HCT116 (cell line): ENCODE data around the gene SUPT4H1. TPM values are rescaled to one million over a fixed set of nuclear protein-coding genes. Genes with fewer than 3 reads are reported as not detected.

ENCODE experiments used
- ATAC-seq: fragments of 200-7000 bp; cut with Tn5 transposase; 2 replicates; pipeline ENCODE4 v1.9.1; 2020; ENCODE audit warnings: mild to moderate bottlenecking, moderate library complexity
- BruUV-seq: library from RNA; stranded (reverse); fragments of 400-500 nt; replicated peaks from 2 replicates; lab custom pipeline; 2021; lab: Mats Ljungman, UMichigan
- CTCF ChIA-PET: fragments of 300-600 bp; sonication (Branson Sonifier 250); formaldehyde crosslinking; loops from one replicate; lab custom pipeline; 2021; ENCODE audit warnings: antibody characterized with exemption; lab: Charles Lee
- POLR2A ChIA-PET: fragments of 300-600, 350-600 bp; sonication (Branson Sonifier 250); formaldehyde crosslinking; loops from one replicate; lab custom pipeline; 2021; ENCODE audit warnings: antibody characterized with exemption; lab: Charles Lee
- RAD21 ChIA-PET, 2 experiments: fragments of 300-600 bp; sonication (Branson Sonifier 250); formaldehyde crosslinking; loops; one replicate each; lab custom pipeline; 2023; ENCODE audit warnings: low total read pairs in 2 of 2; ENCODE audit not compliant: uncharacterized antibody in 2 of 2, unreplicated experiment in 2 of 2, low non-redundant PET in 1 of 2; lab: Charles Lee
- DNase-seq: peaks from one replicate; pipeline ENCODE4 v3.0.0-alpha.2; 2010; ENCODE audit warnings: low read depth, low spot score
- H2AFZ ChIP-seq: fragments of 200-600 bp; shearing (Covaris generic), sonication (generic); 2 replicates; pipeline ENCODE4 v1.6.1; 2017; ENCODE audit warnings: low read depth, mixed run types, mixed read lengths, antibody characterized with exemption, low read length; ENCODE audit not compliant: poor library complexity, severe bottlenecking
- H3K27ac ChIP-seq: 2 replicates; pipeline ENCODE4 v1.5.1; 2012; ENCODE audit warnings: low read depth, low read length
- H3K27me3 ChIP-seq: fragments of 200-600 bp; sonication (generic); 2 replicates; pipeline ENCODE4 v1.6.1; 2016; ENCODE audit warnings: mixed run types, low read length, mixed read lengths; ENCODE audit not compliant: insufficient read depth
- H3K36me3 ChIP-seq, 2 experiments: fragments of 200-500 bp in 1 of 2; fragments of 200-600 bp in 1 of 2; sonication (Bioruptor generic) in 1 of 2; sonication (generic) in 1 of 2; 2 replicates each; pipeline versions ENCODE4 v1.5.1 to v1.6.1; 2014 to 2016; ENCODE audit warnings: low read length in 2 of 2, inconsistent platforms in 1 of 2, mixed read lengths in 1 of 2, mixed run types in 1 of 2; ENCODE audit not compliant: insufficient read depth in 2 of 2, control insufficient read depth in 1 of 2
- H3K4me1 ChIP-seq, 2 experiments: fragments of 200-600 bp in 1 of 2; sonication (generic) in 1 of 2; 2 replicates each; pipeline versions ENCODE4 v1.5.1 to v1.6.1; 2012 to 2017; ENCODE audit warnings: low read length in 2 of 2, inconsistent platforms in 1 of 2, mild to moderate bottlenecking in 1 of 2, mixed read lengths in 1 of 2, mixed run types in 1 of 2, moderate library complexity in 1 of 2; ENCODE audit not compliant: insufficient read depth in 2 of 2, control insufficient read depth in 1 of 2
- H3K4me2 ChIP-seq: fragments of 200-600 bp; sonication (generic); 2 replicates; pipeline ENCODE4 v1.6.1; 2017; ENCODE audit warnings: mixed run types, low read length, mixed read lengths
- H3K4me3 ChIP-seq, 2 experiments: fragments of 200-600 bp in 1 of 2; sonication (generic) in 1 of 2; replicated peaks in 1 of 2; 2 replicates each; pipeline ENCODE4 v1.5.1; 2011 to 2016; ENCODE audit warnings: low read length in 2 of 2, control low read depth in 1 of 2, low read depth in 1 of 2, mild to moderate bottlenecking in 1 of 2, mixed read lengths in 1 of 2, mixed run types in 1 of 2
- H3K79me2 ChIP-seq: fragments of 200-600 bp; sonication (generic); 2 replicates; pipeline ENCODE4 v1.6.1; 2017; ENCODE audit warnings: mild to moderate bottlenecking, mixed run types, low read length, moderate library complexity, mixed read lengths; ENCODE audit not compliant: insufficient read depth
- H3K9ac ChIP-seq: fragments of 200-600 bp; sonication (generic); 2 replicates; pipeline ENCODE4 v1.6.1; 2016; ENCODE audit warnings: low read length, mixed read lengths
- H3K9me2 ChIP-seq: fragments of 200-600 bp; sonication (generic), shearing (Covaris generic); 2 replicates; pipeline ENCODE4 v1.6.1; 2017; ENCODE audit warnings: mixed run types, mild to moderate bottlenecking, moderate library complexity; ENCODE audit not compliant: insufficient read depth
- H3K9me3 ChIP-seq, 2 experiments: fragments of 200-500 bp in 1 of 2; fragments of 200-600 bp in 1 of 2; sonication (Bioruptor generic) in 1 of 2; sonication (generic) in 1 of 2; 2 replicates each; pipeline ENCODE4 v1.6.1; 2014 to 2017; ENCODE audit warnings: low read length in 2 of 2, mixed read lengths in 2 of 2, inconsistent platforms in 1 of 2, low read depth in 1 of 2, mild to moderate bottlenecking in 1 of 2, mixed run types in 1 of 2, moderate library complexity in 1 of 2; ENCODE audit not compliant: control insufficient read depth in 1 of 2, insufficient read depth in 1 of 2
- H4K20me1 ChIP-seq: fragments of 200-600 bp; sonication (generic), shearing (Covaris generic); 2 replicates; pipeline ENCODE4 v1.6.1; 2017; ENCODE audit warnings: mixed run types, mild to moderate bottlenecking, moderate library complexity; ENCODE audit not compliant: insufficient read depth
- EZH2 ChIP-seq: fragments of 200-600 bp; sonication (generic); IDR thresholded peaks from 2 replicates; pipeline ENCODE4 v1.6.1; 2017; ENCODE audit warnings: antibody characterized with exemption, mixed run types
- EZH2phosphoT487 ChIP-seq: fragments of 200-600 bp; IDR thresholded peaks from 2 replicates; pipeline ENCODE4 v1.6.1; 2018; ENCODE audit warnings: antibody characterized with exemption, borderline replicate concordance
- FOSL1 ChIP-seq: IDR thresholded peaks from 2 replicates; pipeline ENCODE4 v1.6.1; 2012; ENCODE audit warnings: low read depth
- POLR2A ChIP-seq: IDR thresholded peaks from 2 replicates; pipeline ENCODE4 v1.7.0; 2011; ENCODE audit warnings: borderline replicate concordance; ENCODE audit not compliant: insufficient read depth, insufficient read length; ENCODE audit errors: extremely low read depth
- POLR2AphosphoS5 ChIP-seq: IDR thresholded peaks from 2 replicates; pipeline ENCODE4 v1.6.1; 2011; ENCODE audit warnings: mild to moderate bottlenecking, low read depth, low read length, moderate library complexity
- SP1 ChIP-seq: IDR thresholded peaks from 2 replicates; pipeline ENCODE4 v1.6.1; 2012; ENCODE audit warnings: low read depth
- SRF ChIP-seq: IDR thresholded peaks from 2 replicates; pipeline ENCODE4 v1.6.1; 2012; ENCODE audit warnings: low read depth
- YY1 ChIP-seq: IDR thresholded peaks from 2 replicates; pipeline ENCODE4 v1.6.1; 2011; ENCODE audit warnings: low read length, low read depth, moderate library complexity, mild to moderate bottlenecking; ENCODE audit not compliant: insufficient replicate concordance; ENCODE audit errors: extremely low read depth
- ZFX ChIP-seq: fragments of 450-650 bp; IDR thresholded peaks from 2 replicates; pipeline ENCODE4 v1.6.1; 2017
- intact Hi-C: fragments of 100-400 bp; cut with micrococcal nuclease; formaldehyde crosslinking; loops from 2 replicates; pipeline ENCODE4 v1.10.0; 2022
- total RNA-seq: library from RNA; stranded (reverse); gene quantifications from one replicate; pipeline ENCODE4 v1.2.1, GENCODE V29; 2021; ENCODE audit not compliant: unreplicated experiment
- TF ChIP-seq, protein P1 (sequence below): IDR thresholded peaks from 2 replicates; pipeline ENCODE4 v1.6.1; 2011; ENCODE audit warnings: mild to moderate bottlenecking, low read length, moderate library complexity; ENCODE audit not compliant: insufficient replicate concordance; ENCODE audit errors: extremely low read depth
- TF ChIP-seq, protein P2 (sequence below): IDR thresholded peaks from 2 replicates; pipeline ENCODE4 v1.6.1; 2012
- TF ChIP-seq, protein P3 (sequence below): IDR thresholded peaks from 2 replicates; pipeline ENCODE4 v1.6.1; 2012

Gene SUPT4H1
- total RNA-seq, 1 experiment from 2014 or later, result 118 TPM

DNA sequence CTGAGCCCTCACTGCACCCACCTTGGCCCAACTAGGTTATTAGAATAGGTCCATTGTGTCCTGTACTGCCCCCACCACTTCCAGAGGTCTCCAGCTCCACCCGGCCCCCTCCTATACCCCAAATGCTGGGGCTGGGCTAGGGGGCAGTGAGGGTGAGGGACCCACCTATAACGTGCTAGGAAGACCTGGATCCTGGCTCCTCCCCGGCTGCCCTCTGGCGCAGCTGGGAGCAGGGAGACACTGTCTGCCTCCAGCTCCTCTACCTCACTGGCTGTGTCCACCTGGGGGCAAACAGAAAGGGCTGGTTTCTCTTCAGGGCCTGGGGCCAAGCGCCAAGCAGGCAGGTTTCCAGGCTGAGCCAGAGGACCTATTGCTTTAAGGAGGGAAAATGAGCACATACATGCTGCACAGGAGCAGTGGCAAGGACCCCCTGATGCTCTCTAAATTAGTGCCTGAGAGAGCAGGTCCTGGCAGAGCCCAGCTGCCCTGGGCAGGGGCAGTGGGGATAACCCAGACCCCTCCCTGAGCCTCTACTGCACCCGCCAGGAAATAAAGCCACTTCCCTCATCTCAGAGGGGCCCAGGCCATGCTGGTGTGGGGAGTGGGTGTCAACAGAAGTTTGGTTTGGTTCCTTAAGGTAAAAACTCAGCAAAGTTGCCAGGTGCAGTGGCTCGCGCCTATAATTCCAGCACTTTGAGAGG is 35.6 kb downstream of the SUPT4H1 start:
- ChIA-PET POLR2A (interaction anchor here (1.2 to 2.2 kb wide), 5 partner anchors 28 to 342 kb away, joined by 3 to 18 read pairs (median 5); partner anchors contain the start of gene RNF43), RAD21 (interaction anchor here (1.4 to 1.6 kb wide), 4 partner anchors 101 to 132 kb away, joined by 10 to 29 read pairs (median 22); partner anchors contain the start of gene RNF43 (in 1 of the 2)), CTCF (interaction anchor here (0.6 to 7.6 kb wide), 20 partner anchors 8 to 225 kb away, joined by 3 to 124 read pairs (median 8); partner anchors contain the start of genes MTMR4, RNF43, SUPT4H1 and TSPOAP1)
- H3K4me3 ChIP-seq, result no peak overlapping the region
- no peak overlapping the region for H3K9ac ChIP-seq
- H3K9me3 ChIP-seq, result no peaks in the 10 kb centered on the region
- peaks cover 8 to 14% of the 10 kb centered on the region in 2 experiments; a peak in 3 of 4 replicates for H3K4me1 ChIP-seq
- H4K20me1 ChIP-seq, result no peaks in the 10 kb centered on the region
- TF ChIP-seq FOSL1 (no peak), YY1 (no peak), POLR2AphosphoS5 (no peak), SP1 (no peak), ZFX (no peak), EZH2 (no peak), SRF (no peak), EZH2phosphoT487 (no peak), POLR2A (no peak)
- TF ChIP-seq, protein P1, sequence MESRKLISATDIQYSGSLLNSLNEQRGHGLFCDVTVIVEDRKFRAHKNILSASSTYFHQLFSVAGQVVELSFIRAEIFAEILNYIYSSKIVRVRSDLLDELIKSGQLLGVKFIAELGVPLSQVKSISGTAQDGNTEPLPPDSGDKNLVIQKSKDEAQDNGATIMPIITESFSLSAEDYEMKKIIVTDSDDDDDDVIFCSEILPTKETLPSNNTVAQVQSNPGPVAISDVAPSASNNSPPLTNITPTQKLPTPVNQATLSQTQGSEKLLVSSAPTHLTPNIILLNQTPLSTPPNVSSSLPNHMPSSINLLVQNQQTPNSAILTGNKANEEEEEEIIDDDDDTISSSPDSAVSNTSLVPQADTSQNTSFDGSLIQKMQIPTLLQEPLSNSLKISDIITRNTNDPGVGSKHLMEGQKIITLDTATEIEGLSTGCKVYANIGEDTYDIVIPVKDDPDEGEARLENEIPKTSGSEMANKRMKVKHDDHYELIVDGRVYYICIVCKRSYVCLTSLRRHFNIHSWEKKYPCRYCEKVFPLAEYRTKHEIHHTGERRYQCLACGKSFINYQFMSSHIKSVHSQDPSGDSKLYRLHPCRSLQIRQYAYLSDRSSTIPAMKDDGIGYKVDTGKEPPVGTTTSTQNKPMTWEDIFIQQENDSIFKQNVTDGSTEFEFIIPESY, result no peak
- TF ChIP-seq, protein P2, sequence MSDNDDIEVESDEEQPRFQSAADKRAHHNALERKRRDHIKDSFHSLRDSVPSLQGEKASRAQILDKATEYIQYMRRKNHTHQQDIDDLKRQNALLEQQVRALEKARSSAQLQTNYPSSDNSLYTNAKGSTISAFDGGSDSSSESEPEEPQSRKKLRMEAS, result no peak
- TF ChIP-seq, protein P3, sequence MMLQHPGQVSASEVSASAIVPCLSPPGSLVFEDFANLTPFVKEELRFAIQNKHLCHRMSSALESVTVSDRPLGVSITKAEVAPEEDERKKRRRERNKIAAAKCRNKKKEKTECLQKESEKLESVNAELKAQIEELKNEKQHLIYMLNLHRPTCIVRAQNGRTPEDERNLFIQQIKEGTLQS, result no peak
- no peaks in the 10 kb centered on the region for H3K79me2 ChIP-seq
- no peak overlapping the region for H2AFZ ChIP-seq
- H3K27me3 ChIP-seq, result no peaks in the 10 kb centered on the region
- no peaks in the 10 kb centered on the region for H3K36me3 ChIP-seq
- DNase-seq (no peak), ATAC-seq (no peak)
- BruUV-seq, result no TSS peak
- no peak overlapping the region for H3K4me2 ChIP-seq
- H3K27ac ChIP-seq, result no peak overlapping the region
- no peaks in the 10 kb centered on the region for H3K9me2 ChIP-seq
- intact Hi-C loops, result loop anchor here (5.0 to 10.0 kb wide), 2 partner anchors 201 to 688 kb away; no protein-coding TSS in a partner anchor
